HG02623 (cell line): ENCODE measurements around the gene IL10.
"Not testable (repeated sequence)": the region's sequence is repeated elsewhere in the genome, so short reads cannot be mapped to it uniquely, and the experiment has no call there.

Experiments used
- ATAC-seq: cut with Tn5 transposase; IDR thresholded peaks from one replicate; pipeline ENCODE4 v1.9.1; 2021; ENCODE audit warnings: moderate library complexity; ENCODE audit not compliant: unreplicated experiment

IL10 gene

GRCh38 chr1:206768472-206769303 is 3.6 kb downstream of the IL10 start:
- ATAC-seq = no peak

- ATAC-seq = peak; percentile 37
These were observed 5.9 kb downstream of the IL10 start for GRCh38 chr1:206766251-206766856.

GRCh38 chr1:206765771-206766170 is 6.5 kb downstream of the IL10 start:
- not testable (repeated sequence) for ATAC-seq

- not testable (repeated sequence) for ATAC-seq
These were observed 9.4 kb downstream of the IL10 start for GRCh38 chr1:206762741-206763364.

GRCh38 chr1:206761159-206761768 is 11.0 kb downstream of the IL10 start:
- ATAC-seq = no peak

GRCh38 chr1:206760590-206760989 is 11.7 kb downstream of the IL10 start:
- ATAC-seq = no peak

GRCh38 chr1:206757524-206758266 is 14.6 kb downstream of the IL10 start:
- ATAC-seq = no peak

- no peak for ATAC-seq
These were observed 18.3 kb downstream of the IL10 start for GRCh38 chr1:206754011-206754410.

GRCh38 chr1:206753141-206753540 is 19.2 kb downstream of the IL10 start:
- no peak for ATAC-seq

GRCh38 chr1:206752481-206752880 is 19.8 kb downstream of the IL10 start:
- no peak for ATAC-seq

GRCh38 chr1:206751891-206752290 is 20.4 kb downstream of the IL10 start:
- no peak for ATAC-seq

- no peak for ATAC-seq
These were observed 23.8 kb downstream of the IL10 start for GRCh38 chr1:206748348-206749030.

- no peak for ATAC-seq
These were observed 27.0 kb downstream of the IL10 start for GRCh38 chr1:206745301-206745700.

- ATAC-seq = no peak
These were observed 27.6 kb downstream of the IL10 start for GRCh38 chr1:206744683-206745082.

GRCh38 chr1:206742719-206743383 is 29.4 kb downstream of the IL10 start:
- ATAC-seq = no peak

- no peak for ATAC-seq
These were observed 31.1 kb downstream of the IL10 start for GRCh38 chr1:206741142-206741701.

- ATAC-seq = peak; percentile 74
These were observed 32.8 kb downstream of the IL10 start for GRCh38 chr1:206739411-206740076.

- ATAC-seq = no peak
These were observed 33.6 kb downstream of the IL10 start for GRCh38 chr1:206738370-206739366.
